Duodenal mucosa (tissue), 2 donors: ENCODE data around the gene ZBTB16.

Experiments
- H3K27ac ChIP-seq: one replicate; pipeline ENCODE4 v1.7.0; 2013; ENCODE audit warnings: low read depth, low read length
- H3K27me3 ChIP-seq, 2 donors: one replicate each; pipeline ENCODE4 v1.7.0; 2013; ENCODE audit warnings: low read length in 2 of 2, control low read depth in 1 of 2; ENCODE audit not compliant: insufficient read depth in 2 of 2, control insufficient read depth in 1 of 2
- H3K36me3 ChIP-seq, 2 donors: one replicate each; pipeline ENCODE4 v1.7.0; 2013; ENCODE audit warnings: low read length in 2 of 2, control low read depth in 1 of 2; ENCODE audit not compliant: insufficient read depth in 2 of 2, control insufficient read depth in 1 of 2
- H3K4me1 ChIP-seq, 2 donors: one replicate each; pipeline ENCODE4 v1.7.0; 2013; ENCODE audit warnings: low read length in 2 of 2, control low read depth in 1 of 2; ENCODE audit not compliant: insufficient read depth in 2 of 2, control insufficient read depth in 1 of 2
- H3K4me3 ChIP-seq, 2 donors: one replicate each; pipeline ENCODE4 v1.7.0; 2013; ENCODE audit warnings: low read length in 2 of 2, low read depth in 1 of 2
- H3K9ac ChIP-seq, 2 donors: one replicate each; pipeline ENCODE4 v1.7.0; 2013; ENCODE audit warnings: low read length in 2 of 2, low read depth in 1 of 2
- H3K9me3 ChIP-seq, 2 donors: one replicate each; pipeline ENCODE4 v1.7.0; 2013; ENCODE audit warnings: low read length in 2 of 2, control low read depth in 1 of 2; ENCODE audit not compliant: control insufficient read depth in 1 of 2

The ZBTB16 gene

DNA sequence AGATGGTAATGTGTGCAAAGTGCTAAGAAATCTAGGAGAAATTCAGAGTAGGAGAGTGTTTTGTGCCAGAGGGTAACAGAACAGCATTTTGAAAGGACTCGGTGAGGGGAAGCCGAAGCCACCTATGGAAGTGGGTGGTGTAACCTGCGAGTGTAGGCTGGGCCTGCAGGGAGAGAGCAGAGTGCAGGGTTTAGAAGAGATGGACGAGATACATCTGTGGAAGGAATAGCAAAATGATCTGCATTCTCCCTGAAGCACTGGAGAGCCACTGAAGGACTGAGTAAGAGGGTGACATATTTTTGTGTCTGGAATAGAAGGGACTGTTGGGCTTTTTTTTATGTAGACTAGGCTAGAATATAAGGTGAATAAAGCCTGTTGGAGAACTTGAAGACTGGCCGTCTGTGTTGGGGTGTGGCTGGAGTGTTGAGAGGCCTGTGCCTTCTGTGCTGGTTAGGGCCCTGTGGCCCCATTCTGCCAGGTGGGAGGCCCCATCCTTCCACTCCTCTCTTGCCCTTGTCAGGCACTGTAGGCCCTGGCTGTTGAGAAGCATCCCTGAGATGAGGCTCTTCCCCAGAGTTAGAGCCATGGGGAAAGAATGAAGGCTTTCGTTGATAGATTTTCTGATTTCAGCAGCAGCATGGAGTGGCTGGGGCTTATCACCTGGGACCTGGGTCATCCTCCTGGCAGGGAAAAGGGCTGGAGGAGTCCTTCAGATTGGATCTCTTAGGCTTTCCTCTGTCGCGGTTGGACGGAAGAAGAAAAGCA is 102.2 kb downstream of the ZBTB16 start:
- Histone ChIP-seq H3K27ac (peak overlapping the region; percentile 82), H3K4me1 (peaks cover 56 to 67% of the 10 kb centered on the region in 2 donors), H3K4me3 (no peak overlapping the region), H3K36me3 (no peaks in the 10 kb centered on the region), H3K27me3 (no peaks in the 10 kb centered on the region), H3K9me3 (no peaks in the 10 kb centered on the region), H3K9ac (peak overlapping the region in 1 of 2 donors; percentile 36)

DNA sequence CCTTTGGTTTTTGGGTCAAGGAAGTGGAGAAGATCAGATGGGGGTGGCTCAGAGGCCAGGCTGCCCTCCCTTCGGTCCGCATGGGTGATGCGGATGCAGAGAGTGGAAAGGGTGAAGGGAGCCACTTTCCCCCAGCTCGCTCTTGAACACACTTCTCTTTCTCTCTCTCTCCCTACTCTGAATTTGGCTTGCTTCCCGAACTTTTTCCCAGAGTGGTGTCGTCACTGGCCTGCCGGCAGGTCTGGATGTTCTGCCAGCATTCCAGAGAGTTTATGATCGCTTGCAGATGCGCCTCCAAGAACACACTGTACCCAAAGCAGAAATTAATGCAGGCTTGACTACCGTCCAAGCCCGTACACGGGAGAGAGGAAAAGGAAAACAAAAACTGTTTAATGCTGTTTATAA is 103.2 kb downstream of the ZBTB16 start:
- Histone ChIP-seq H3K27ac (peak overlapping the region; percentile 82), H3K9ac (peak overlapping the region in 1 of 2 donors; percentile 36), H3K4me1 (peaks cover 61 to 72% of the 10 kb centered on the region in 2 donors), H3K9me3 (no peaks in the 10 kb centered on the region), H3K36me3 (no peaks in the 10 kb centered on the region), H3K27me3 (no peaks in the 10 kb centered on the region), H3K4me3 (no peak overlapping the region)

DNA sequence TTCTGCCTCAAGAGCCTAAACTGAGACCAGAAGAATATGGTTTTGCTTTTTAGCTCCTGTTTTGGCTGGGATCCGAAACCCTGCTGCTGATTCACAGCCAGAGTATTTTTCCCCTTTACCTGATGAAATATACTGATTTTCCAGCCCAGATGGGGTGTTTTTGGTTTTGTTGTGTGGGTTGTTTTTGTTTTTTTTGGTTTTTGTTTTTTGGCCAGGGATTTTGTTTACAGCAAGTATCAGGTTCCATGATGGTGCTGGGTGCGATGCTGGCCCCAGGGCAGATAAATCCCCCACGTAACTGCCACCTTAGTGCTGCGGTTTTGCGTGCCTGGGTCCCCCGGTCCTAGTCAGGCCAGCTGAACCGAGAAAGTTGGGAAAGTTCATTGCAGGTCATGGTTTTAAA is 103.7 kb downstream of the ZBTB16 start:
- peak overlapping the region; percentile 48 to 49 for H3K9ac ChIP-seq
- H3K27ac ChIP-seq, result peak overlapping the region; percentile 82
- H3K27me3 ChIP-seq, result no peaks in the 10 kb centered on the region
- H3K4me1 ChIP-seq, result peaks cover 66 to 77% of the 10 kb centered on the region in 2 donors
- H3K36me3 ChIP-seq, result no peaks in the 10 kb centered on the region
- H3K4me3 ChIP-seq, result peak overlapping the region in 1 of 2 donors; percentile 35
- no peaks in the 10 kb centered on the region for H3K9me3 ChIP-seq

DNA sequence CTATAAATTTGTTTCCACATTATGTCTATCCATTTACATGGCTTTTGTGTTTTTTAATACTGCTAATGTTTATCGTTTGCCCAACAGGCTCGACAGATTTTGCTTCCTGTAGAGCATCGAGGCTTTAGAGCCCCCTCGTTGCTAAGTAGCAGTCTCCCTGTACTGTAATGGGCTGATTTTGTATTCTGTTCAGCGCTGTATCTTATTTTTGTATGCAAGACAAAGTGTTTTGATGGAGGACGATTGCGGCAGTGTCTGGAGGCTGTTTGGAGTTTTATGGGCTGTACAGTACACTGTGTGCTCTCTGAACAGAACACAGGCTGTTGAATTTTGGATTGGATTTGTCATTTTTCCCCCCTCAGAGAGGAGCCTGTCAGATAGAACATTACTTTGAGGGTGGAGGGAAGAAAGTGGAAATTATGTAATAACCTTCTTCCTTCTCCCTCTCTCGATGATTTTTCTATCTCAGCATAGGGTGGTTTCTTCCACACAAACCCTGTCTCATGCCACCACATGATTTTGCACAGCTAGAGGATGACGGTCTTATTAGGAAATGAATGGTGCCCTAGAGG is 104.4 kb downstream of the ZBTB16 start:
- peak overlapping the region in 1 of 2 donors; percentile 35 for H3K4me3 ChIP-seq
- H3K4me1 ChIP-seq, result peaks cover 68 to 77% of the 10 kb centered on the region in 2 donors
- no peaks in the 10 kb centered on the region for H3K27me3 ChIP-seq
- H3K9ac ChIP-seq, result peak overlapping the region; percentile 48 to 49
- H3K27ac ChIP-seq, result peak overlapping the region; percentile 82
- H3K9me3 ChIP-seq, result no peaks in the 10 kb centered on the region
- H3K36me3 ChIP-seq, result no peaks in the 10 kb centered on the region

DNA sequence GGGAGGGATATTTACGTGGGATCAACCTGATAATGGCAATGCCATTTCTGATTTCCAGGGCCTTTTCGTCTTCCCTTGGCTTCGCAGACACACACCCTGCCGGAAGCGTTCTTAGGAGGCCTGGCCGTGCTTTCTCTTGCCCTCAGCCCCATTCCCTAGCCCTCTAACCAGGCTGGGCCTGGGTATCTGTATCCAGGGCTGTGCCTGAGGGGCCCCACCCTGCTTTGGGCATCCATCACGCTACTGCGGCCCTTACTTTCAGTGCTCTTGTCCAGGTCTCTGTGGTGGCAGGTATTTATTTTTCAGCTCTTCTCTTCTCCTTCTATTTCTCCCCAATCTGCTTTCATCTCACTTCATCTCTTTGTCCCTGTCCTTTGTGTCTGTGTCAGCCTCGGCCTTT is 105.0 kb downstream of the ZBTB16 start:
- no peak overlapping the region for H3K9ac ChIP-seq
- peak overlapping the region; percentile 82 for H3K27ac ChIP-seq
- H3K9me3 ChIP-seq, result no peaks in the 10 kb centered on the region
- H3K36me3 ChIP-seq, result no peaks in the 10 kb centered on the region
- H3K4me3 ChIP-seq, result no peak overlapping the region
- H3K27me3 ChIP-seq, result no peaks in the 10 kb centered on the region
- H3K4me1 ChIP-seq, result peaks cover 68 to 77% of the 10 kb centered on the region in 2 donors

DNA sequence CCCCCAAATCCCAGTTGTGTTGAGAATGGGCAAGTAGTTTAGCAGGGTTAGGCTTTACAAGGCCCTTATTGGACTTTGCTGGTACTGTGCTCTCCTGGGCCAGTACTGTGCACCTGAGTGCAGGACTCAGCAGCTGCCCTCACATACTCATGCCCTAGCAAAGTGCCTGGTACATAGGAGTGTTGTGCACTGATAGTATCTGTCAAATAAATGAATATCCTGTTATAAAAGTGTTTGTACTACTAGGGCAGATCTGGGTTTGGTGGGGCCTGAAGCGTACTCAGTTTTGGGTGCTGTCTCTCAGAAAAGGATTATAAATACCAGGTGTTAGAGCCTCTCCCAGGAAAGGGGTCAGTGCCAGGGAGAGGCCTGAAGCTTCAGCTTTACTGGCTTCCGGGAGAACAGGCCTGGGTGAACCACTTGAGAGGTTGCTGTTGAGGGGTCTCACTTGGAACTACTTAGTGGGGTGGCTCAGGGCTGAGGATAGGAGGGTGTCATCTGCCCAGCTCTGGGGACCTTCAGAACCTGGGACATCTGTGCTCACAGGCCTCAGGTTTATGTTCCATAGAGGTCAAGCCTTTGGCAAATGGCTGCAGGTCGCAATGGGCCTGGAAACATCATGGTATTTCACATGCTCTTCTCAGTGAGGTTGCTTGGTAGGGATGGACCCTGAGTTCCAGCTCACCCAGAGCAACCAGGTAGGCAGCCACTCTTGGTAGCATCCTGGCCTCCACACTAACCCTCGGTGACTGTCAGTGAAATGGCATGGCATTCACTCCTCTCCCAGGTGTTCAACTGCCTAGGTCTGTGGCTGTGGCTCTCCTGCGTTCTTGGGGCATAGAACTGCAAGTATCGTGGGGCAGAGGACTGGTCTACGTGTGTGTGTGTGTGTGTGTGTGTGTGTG is 106.1 kb downstream of the ZBTB16 start:
- Histone ChIP-seq H3K27me3 (no peaks in the 10 kb centered on the region), H3K27ac (peak overlapping the region; percentile 82), H3K4me3 (no peak overlapping the region), H3K36me3 (no peaks in the 10 kb centered on the region), H3K4me1 (peaks cover 67 to 78% of the 10 kb centered on the region in 2 donors), H3K9ac (no peak overlapping the region), H3K9me3 (no peaks in the 10 kb centered on the region)

DNA sequence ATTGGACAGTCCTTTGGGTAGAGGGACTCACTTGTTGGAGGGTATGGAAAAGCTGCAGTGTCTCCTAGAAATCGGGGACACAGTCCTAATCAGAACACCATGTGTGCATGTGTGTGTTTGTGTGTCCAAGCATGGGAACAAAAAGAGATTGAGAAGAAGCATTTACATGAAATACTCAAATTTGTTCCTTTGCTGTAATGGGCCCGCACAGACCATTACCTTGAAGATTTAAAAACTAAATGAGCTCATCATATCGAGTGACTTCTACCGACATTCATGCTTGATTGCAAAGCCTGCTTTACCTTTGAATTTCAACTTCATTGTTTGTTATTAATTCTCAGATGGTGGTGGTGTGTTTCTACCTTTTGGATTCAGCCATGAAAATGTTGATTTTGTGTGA is 106.9 kb downstream of the ZBTB16 start:
- Histone ChIP-seq H3K9me3 (no peaks in the 10 kb centered on the region), H3K27me3 (no peaks in the 10 kb centered on the region), H3K36me3 (no peaks in the 10 kb centered on the region), H3K4me3 (no peak overlapping the region), H3K4me1 (peaks cover 69 to 78% of the 10 kb centered on the region in 2 donors), H3K27ac (no peak overlapping the region), H3K9ac (no peak overlapping the region)

DNA sequence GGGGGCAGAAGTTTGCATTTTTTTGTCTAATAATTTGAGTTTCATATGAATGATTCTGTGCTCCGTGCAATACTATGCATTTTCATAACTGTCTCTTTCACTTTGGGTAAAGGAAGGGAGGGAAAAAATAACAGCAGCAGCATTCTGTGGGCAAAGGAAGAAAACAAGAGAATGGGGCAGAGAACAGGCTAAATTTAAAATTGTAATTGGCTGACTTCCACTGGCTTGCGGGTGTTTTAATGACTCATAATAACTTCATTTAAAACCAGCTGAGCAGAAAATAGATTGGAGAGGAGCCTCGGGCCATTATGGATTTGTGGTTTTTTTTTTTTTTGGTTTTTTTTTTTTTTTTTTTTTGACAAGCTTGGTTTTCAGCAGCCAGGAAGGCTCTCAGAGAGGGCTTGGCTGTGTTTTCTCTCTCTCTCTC is 107.4 kb downstream of the ZBTB16 start:
- Histone ChIP-seq H3K9ac (no peak overlapping the region), H3K4me1 (peaks cover 70 to 78% of the 10 kb centered on the region in 2 donors), H3K4me3 (no peak overlapping the region), H3K9me3 (no peaks in the 10 kb centered on the region), H3K27ac (no peak overlapping the region), H3K36me3 (no peaks in the 10 kb centered on the region), H3K27me3 (no peaks in the 10 kb centered on the region)

DNA sequence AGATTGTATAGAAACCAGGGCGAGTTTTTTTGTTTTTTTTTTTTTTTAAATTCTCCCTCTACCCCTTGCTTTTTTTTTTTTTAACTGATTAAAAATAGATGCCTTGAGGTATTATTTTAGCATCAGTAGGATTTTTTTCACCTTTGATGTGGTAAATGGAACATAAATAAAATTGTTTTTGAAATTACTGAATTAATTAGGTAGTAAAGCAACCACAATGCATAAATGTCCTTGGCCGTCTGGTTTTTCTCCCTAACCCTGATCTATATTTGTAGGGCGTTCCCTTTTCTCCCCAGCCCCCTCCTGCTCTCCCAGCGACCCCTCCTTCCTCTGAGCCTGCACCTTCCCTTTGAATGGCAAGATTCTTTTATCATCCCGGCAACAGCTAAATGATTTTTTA is 107.8 kb downstream of the ZBTB16 start:
- peak overlapping the region in 1 of 2 donors; percentile 7 for H3K9ac ChIP-seq
- no peak overlapping the region for H3K4me3 ChIP-seq
- H3K27ac ChIP-seq, result no peak overlapping the region
- no peaks in the 10 kb centered on the region for H3K36me3 ChIP-seq
- H3K9me3 ChIP-seq, result no peaks in the 10 kb centered on the region
- H3K27me3 ChIP-seq, result no peaks in the 10 kb centered on the region
- peaks cover 71 to 78% of the 10 kb centered on the region in 2 donors for H3K4me1 ChIP-seq
